CD4-positive, CD25-positive, alpha-beta regulatory T cell (primary cell): Measurements from ENCODE around the gene SAPCD2. TPM values are rescaled to one million over a fixed set of nuclear protein-coding genes. Genes with fewer than 3 reads are reported as not detected.

ENCODE experiments used
- ATAC-seq, 2 donors: fragments of 150-1000 bp; cut with Tn5 transposase; one replicate each; pipeline ENCODE4 v1.10.0; 2021; ENCODE audit warnings: low read depth in 2 of 2, moderate number of reproducible peaks in 2 of 2, moderate library complexity in 1 of 2
- DNase-seq, 3 donors: peaks; one replicate each; pipeline versions ENCODE4 v3.0.0 to v3.0.0-alpha.2; 2012 to 2022; ENCODE audit warnings: mixed read lengths in 1 of 3
- H3K27ac ChIP-seq: one replicate; pipeline ENCODE4 v1.7.0; 2013; ENCODE audit warnings: mild to moderate bottlenecking, low read length; ENCODE audit not compliant: insufficient read depth, poor library complexity, severe bottlenecking
- H3K27me3 ChIP-seq: one replicate; pipeline ENCODE4 v1.7.0; 2013; ENCODE audit warnings: low read length; ENCODE audit not compliant: control insufficient read depth, insufficient read depth
- H3K36me3 ChIP-seq: one replicate; pipeline ENCODE4 v1.7.0; 2013; ENCODE audit warnings: mild to moderate bottlenecking, low read length, moderate library complexity; ENCODE audit not compliant: control insufficient read depth, insufficient read depth
- H3K4me1 ChIP-seq: 2 replicates; pipeline ENCODE4 v1.7.0; 2013; ENCODE audit warnings: mild to moderate bottlenecking, low read length; ENCODE audit not compliant: insufficient read depth, control insufficient read depth, poor library complexity, severe bottlenecking
- H3K4me3 ChIP-seq: one replicate; pipeline ENCODE4 v1.7.0; 2013; ENCODE audit warnings: low read depth, mild to moderate bottlenecking, low read length, moderate library complexity
- H3K9me3 ChIP-seq, 2 experiments: 1 replicate in 1 of 2; 2 replicates in 1 of 2; pipeline ENCODE4 v1.7.0; 2013; ENCODE audit warnings: low read length in 2 of 2, mild to moderate bottlenecking in 1 of 2, moderate library complexity in 1 of 2; ENCODE audit not compliant: control insufficient read depth in 2 of 2
- H3K27ac Mint-ChIP-seq, 3 donors: one replicate each; pipeline ENCODE4 v1.8.0; 2020 to 2022; ENCODE audit warnings: mild to moderate bottlenecking in 3 of 3, mixed read lengths in 3 of 3, moderate library complexity in 2 of 3
- H3K27me3 Mint-ChIP-seq: one replicate; pipeline ENCODE4 v1.8.0; 2022; ENCODE audit warnings: mild to moderate bottlenecking, mixed read lengths
- H3K36me3 Mint-ChIP-seq: one replicate; pipeline ENCODE4 v1.8.0; 2020; ENCODE audit warnings: mixed read lengths
- H3K4me1 Mint-ChIP-seq, 4 donors: one replicate each; pipeline ENCODE4 v1.8.0; 2020 to 2022; ENCODE audit warnings: mixed read lengths in 4 of 4, mild to moderate bottlenecking in 1 of 4
- H3K4me3 Mint-ChIP-seq, 4 donors: one replicate each; pipeline ENCODE4 v1.8.0; 2020 to 2022; ENCODE audit warnings: mild to moderate bottlenecking in 4 of 4, mixed read lengths in 4 of 4, moderate library complexity in 3 of 4
- H3K9me3 Mint-ChIP-seq, 7 donors: one replicate each; pipeline ENCODE4 v1.8.0; 2020 to 2022; ENCODE audit warnings: mixed read lengths in 7 of 7, mild to moderate bottlenecking in 3 of 7, moderate library complexity in 2 of 7
- polyA plus RNA-seq, 4 donors: library from polyadenylated mRNA; unstranded; fragments of 300-500 nt; fragmentation: Illumina TruSeq; gene quantifications; one replicate each; pipeline ENCODE4 v1.2.3, GENCODE V29; 2021
- total RNA-seq: library from RNA; stranded (reverse); gene quantifications from one replicate; pipeline ENCODE4 v1.2.3, GENCODE V29; 2022

Gene SAPCD2
- total and polyA plus RNA-seq, 5 donors from 2014 or later, result 0.09 to 1.2 (median 0.19) TPM

GRCh38 chr9:137109250-137110146 is 39.1 kb upstream of the SAPCD2 start:
- peaks cover 29% of the 10 kb centered on the region for H3K36me3 ChIP-seq
- H3K9me3 ChIP-seq, result no peaks in the 10 kb centered on the region
- peaks cover 0 to 10% (median 0%) of the 10 kb centered on the region in 4 donors for H3K4me1 Mint-ChIP-seq
- peak overlapping the region in 2 of 4 donors; percentile 13 to 22 for H3K4me3 Mint-ChIP-seq
- no peaks in the 10 kb centered on the region for H3K27me3 ChIP-seq
- H3K27ac ChIP-seq, result no peak overlapping the region
- DNase-seq (no peak), ATAC-seq (no peak)
- no peaks in the 10 kb centered on the region for H3K9me3 Mint-ChIP-seq
- no peaks in the 10 kb centered on the region for H3K27me3 Mint-ChIP-seq
- H3K4me3 ChIP-seq, result no peak overlapping the region
- H3K36me3 Mint-ChIP-seq, result peaks cover 9% of the 10 kb centered on the region
- peaks cover 7% of the 10 kb centered on the region for H3K4me1 ChIP-seq
- no peak overlapping the region for H3K27ac Mint-ChIP-seq

DNA sequence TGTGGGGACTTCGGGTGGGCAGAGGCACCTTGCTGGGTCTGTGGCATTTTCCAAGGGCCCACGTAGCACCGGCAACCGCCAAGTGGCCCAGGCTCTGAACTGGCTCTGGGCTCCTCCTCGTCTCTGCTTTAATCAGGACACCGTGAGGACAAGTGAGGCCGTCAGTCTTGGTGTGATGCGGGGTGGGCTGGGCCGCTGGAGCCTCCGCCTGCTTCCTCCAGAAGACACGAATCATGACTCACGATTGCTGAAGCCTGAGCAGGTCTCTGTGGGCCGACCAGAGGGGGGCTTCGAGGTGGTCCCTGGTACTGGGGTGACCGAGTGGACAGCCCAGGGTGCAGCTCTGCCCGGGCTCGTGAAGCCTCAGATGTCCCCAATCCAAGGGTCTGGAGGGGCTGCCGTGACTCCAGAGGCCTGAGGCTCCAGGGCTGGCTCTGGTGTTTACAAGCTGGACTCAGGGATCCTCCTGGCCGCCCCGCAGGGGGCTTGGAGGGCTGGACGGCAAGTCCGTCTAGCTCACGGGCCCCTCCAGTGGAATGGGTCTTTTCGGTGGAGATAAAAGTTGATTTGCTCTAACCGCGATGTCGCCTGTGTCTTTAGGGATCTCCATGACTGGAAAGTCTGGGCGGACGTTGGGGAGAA is 38.4 kb upstream of the SAPCD2 start:
- H3K36me3 ChIP-seq, result peaks cover 35% of the 10 kb centered on the region
- ATAC-seq (no peak), DNase-seq (no peak)
- H3K4me1 ChIP-seq, result peaks cover 7% of the 10 kb centered on the region
- no peak overlapping the region for H3K4me3 ChIP-seq
- Mint-ChIP-seq H3K27me3 (no peaks in the 10 kb centered on the region), H3K9me3 (no peaks in the 10 kb centered on the region), H3K4me1 (peaks cover 0 to 10% (median 0%) of the 10 kb centered on the region in 4 donors), H3K4me3 (peak overlapping the region in 2 of 4 donors; percentile 13 to 27), H3K27ac (no peak overlapping the region), H3K36me3 (peaks cover 9% of the 10 kb centered on the region)
- no peaks in the 10 kb centered on the region for H3K9me3 ChIP-seq
- no peak overlapping the region for H3K27ac ChIP-seq
- no peaks in the 10 kb centered on the region for H3K27me3 ChIP-seq

DNA sequence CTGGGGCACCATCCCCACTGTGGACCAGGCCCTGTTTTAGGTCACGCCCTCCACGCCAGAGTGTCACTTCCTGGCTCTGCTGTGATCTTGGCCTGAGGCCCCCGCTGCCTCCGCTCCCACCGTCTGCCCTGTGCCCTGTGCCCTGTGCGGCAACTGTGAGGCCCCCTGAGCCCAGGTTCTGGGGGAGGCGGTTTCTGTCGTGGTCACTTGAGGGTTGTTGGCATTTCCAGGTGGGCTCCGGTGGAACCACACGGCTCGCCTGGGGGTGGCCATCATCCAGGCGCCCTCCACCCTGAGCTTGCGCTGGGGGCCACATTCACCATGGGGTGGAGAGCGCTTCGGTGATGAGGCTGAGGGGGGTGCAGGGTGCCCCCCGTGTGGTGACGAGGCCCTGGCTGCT is 37.6 kb upstream of the SAPCD2 start:
- no peaks in the 10 kb centered on the region for H3K27me3 ChIP-seq
- peaks cover 9% of the 10 kb centered on the region for H3K36me3 Mint-ChIP-seq
- no peaks in the 10 kb centered on the region for H3K9me3 Mint-ChIP-seq
- H3K4me3 ChIP-seq, result no peak overlapping the region
- no peaks in the 10 kb centered on the region for H3K9me3 ChIP-seq
- H3K36me3 ChIP-seq, result peaks cover 43% of the 10 kb centered on the region
- H3K27me3 Mint-ChIP-seq, result no peaks in the 10 kb centered on the region
- peaks cover 0 to 5% (median 0%) of the 10 kb centered on the region in 4 donors for H3K4me1 Mint-ChIP-seq
- H3K27ac ChIP-seq, result no peak overlapping the region
- ATAC-seq (no peak), DNase-seq (no peak)
- H3K4me3 Mint-ChIP-seq, result no peak overlapping the region
- no peak overlapping the region for H3K27ac Mint-ChIP-seq
- H3K4me1 ChIP-seq, result no peaks in the 10 kb centered on the region

DNA sequence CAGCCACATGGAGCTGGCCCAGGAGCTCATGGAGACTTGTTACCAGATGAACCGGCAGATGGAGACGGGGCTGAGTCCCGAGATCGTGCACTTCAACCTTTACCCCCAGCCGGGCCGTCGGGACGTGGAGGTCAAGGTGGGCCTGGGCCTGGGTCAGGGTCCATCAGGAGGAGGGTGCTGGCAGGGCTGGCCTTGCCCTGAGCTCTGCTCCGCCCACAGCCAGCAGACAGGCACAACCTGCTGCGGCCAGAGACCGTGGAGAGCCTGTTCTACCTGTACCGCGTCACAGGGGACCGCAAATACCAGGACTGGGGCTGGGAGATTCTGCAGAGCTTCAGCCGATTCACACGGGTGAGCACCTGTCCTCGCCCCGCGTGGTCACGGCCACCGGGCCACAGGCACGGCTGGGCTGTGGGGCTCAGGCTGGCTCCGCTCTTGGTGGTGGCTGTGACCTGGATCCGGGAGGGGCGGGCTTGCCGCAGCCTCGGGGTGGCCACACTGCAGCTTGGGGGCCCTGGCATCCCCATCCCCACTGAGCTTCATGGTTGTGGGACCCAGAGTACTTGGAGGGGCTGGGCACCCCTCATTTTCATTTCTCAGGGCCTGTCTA is 37.1 kb upstream of the SAPCD2 start:
- Histone ChIP-seq H3K36me3 (peaks cover 49% of the 10 kb centered on the region), H3K9me3 (no peaks in the 10 kb centered on the region), H3K4me1 (no peaks in the 10 kb centered on the region), H3K4me3 (no peak overlapping the region), H3K27ac (no peak overlapping the region), H3K27me3 (no peaks in the 10 kb centered on the region)
- Mint-ChIP-seq H3K27me3 (no peaks in the 10 kb centered on the region), H3K4me3 (no peak overlapping the region), H3K27ac (no peak overlapping the region), H3K4me1 (peaks cover 0 to 3% (median 0%) of the 10 kb centered on the region in 4 donors), H3K36me3 (peaks cover 9% of the 10 kb centered on the region), H3K9me3 (no peaks in the 10 kb centered on the region)
- ATAC-seq (no peak), DNase-seq (no peak)

- Mint-ChIP-seq H3K27ac (no peak overlapping the region), H3K36me3 (peaks cover 9% of the 10 kb centered on the region)
Observed at GRCh38 chr9:137106662-137107250, 36.4 kb upstream of the SAPCD2 start.

GRCh38 chr9:137105814-137106661 is 35.7 kb upstream of the SAPCD2 start:
- Mint-ChIP-seq H3K36me3 (peaks cover 9% of the 10 kb centered on the region), H3K4me1 (peaks cover 0 to 3% (median 0%) of the 10 kb centered on the region in 4 donors), H3K27me3 (no peaks in the 10 kb centered on the region), H3K4me3 (no peak overlapping the region), H3K9me3 (no peaks in the 10 kb centered on the region), H3K27ac (no peak overlapping the region)
- Histone ChIP-seq H3K36me3 (peaks cover 62% of the 10 kb centered on the region), H3K4me3 (no peak overlapping the region), H3K9me3 (no peaks in the 10 kb centered on the region), H3K27ac (no peak overlapping the region), H3K27me3 (no peaks in the 10 kb centered on the region), H3K4me1 (no peaks in the 10 kb centered on the region)
- no peak for ATAC-seq
- DNase-seq, result no peak

More at GRCh38 chr9:137106662-137107250, 36.4 kb upstream of the SAPCD2 start:
- Histone ChIP-seq H3K27me3 (no peaks in the 10 kb centered on the region), H3K4me3 (no peak overlapping the region), H3K27ac (no peak overlapping the region), H3K9me3 (no peaks in the 10 kb centered on the region), H3K36me3 (peaks cover 55% of the 10 kb centered on the region), H3K4me1 (no peaks in the 10 kb centered on the region)
- DNase-seq (no peak), ATAC-seq (no peak)
- Mint-ChIP-seq H3K4me3 (no peak overlapping the region), H3K27me3 (no peaks in the 10 kb centered on the region), H3K9me3 (no peaks in the 10 kb centered on the region), H3K4me1 (peaks cover 0 to 3% (median 0%) of the 10 kb centered on the region in 4 donors)
